ENCODE results near the gene NRARP. TPM values are rescaled to one million over a fixed set of nuclear protein-coding genes. Genes with fewer than 3 reads are reported as not detected.

The NRARP gene
- total RNA-seq, 1 experiment from 2014 or later: 16.9 TPM

DNA sequence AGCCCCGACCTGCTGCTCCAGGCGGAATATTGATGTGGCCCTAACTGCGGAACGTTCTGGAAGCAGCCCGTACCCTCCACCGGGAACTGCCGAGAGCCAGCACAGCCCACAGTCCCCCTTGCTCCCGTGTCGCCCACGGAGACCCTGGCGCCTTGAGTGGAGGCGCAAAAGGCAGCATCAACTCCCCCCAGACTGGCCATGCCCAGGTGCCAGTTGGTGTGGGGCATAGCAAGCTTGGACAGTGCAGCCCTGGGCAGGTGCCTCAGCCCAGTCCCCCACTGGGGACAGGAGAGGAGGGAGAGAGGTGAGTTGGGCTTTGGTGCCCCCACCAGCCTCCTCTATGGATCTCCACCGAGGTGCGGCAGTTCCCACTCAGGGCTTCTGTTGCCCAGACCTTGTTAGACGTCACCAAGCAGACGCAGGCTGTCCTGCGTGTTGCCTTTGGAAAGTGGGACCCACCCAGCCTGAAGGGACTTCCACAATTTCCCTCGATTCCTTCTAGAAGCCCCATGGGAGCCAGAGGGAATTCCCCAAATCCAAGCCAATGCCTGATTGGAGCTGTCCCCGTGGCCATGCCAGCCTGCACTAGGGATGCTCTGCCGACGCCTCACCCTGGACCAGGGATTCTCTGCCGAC lies 19.8 kb upstream of the NRARP start:
- intact Hi-C loops (cut with micrococcal nuclease; ENCODE audit: unreplicated experiment): no loop called here
- DNase-seq (ENCODE audit: low read depth, low spot score): no peak
- Histone ChIP-seq H3K36me3 (ENCODE audit: control insufficient read depth, insufficient read depth, low read length) (no peaks in the 10 kb centered on the region), H3K9me3 (ENCODE audit: control insufficient read depth, insufficient read depth, low read depth, low read length) (no peaks in the 10 kb centered on the region), H3K27me3 (ENCODE audit: control insufficient read depth, insufficient read depth, low read length) (no peaks in the 10 kb centered on the region), H3K27ac (ENCODE audit: low read length) (no peak overlapping the region), H3K4me3 (ENCODE audit: low read depth in 2 of 2, low read length in 2 of 2) (no peak overlapping the region), H3K4me1 (ENCODE audit: control insufficient read depth, insufficient read depth, low read length) (no peaks in the 10 kb centered on the region; the same call in 1 of the 2 replicates)
- CTCF ChIA-PET: no interaction called here
- in situ Hi-C loops (cut with HindIII; ENCODE audit: low pct_unique_long_range_greater_than_20kb, low sequenced_read_pairs): no loop called here
- POLR2A ChIA-PET: no interaction called here
- TF ChIP-seq POLR2AphosphoS5 (IDR thresholded peaks at IDR 0.05; ENCODE audit: low read depth, low read length) (no peak), TCF7L2 (IDR thresholded peaks at IDR 0.05; ENCODE audit: low read depth, low read length) (no peak), SIN3A (IDR thresholded peaks at IDR 0.05; ENCODE audit: borderline replicate concordance, insufficient read depth, low read depth, low read length) (no peak)
- TF ChIP-seq, protein P1, sequence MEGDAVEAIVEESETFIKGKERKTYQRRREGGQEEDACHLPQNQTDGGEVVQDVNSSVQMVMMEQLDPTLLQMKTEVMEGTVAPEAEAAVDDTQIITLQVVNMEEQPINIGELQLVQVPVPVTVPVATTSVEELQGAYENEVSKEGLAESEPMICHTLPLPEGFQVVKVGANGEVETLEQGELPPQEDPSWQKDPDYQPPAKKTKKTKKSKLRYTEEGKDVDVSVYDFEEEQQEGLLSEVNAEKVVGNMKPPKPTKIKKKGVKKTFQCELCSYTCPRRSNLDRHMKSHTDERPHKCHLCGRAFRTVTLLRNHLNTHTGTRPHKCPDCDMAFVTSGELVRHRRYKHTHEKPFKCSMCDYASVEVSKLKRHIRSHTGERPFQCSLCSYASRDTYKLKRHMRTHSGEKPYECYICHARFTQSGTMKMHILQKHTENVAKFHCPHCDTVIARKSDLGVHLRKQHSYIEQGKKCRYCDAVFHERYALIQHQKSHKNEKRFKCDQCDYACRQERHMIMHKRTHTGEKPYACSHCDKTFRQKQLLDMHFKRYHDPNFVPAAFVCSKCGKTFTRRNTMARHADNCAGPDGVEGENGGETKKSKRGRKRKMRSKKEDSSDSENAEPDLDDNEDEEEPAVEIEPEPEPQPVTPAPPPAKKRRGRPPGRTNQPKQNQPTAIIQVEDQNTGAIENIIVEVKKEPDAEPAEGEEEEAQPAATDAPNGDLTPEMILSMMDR (IDR thresholded peaks at IDR 0.05): no peak
- TF ChIP-seq, protein P2, sequence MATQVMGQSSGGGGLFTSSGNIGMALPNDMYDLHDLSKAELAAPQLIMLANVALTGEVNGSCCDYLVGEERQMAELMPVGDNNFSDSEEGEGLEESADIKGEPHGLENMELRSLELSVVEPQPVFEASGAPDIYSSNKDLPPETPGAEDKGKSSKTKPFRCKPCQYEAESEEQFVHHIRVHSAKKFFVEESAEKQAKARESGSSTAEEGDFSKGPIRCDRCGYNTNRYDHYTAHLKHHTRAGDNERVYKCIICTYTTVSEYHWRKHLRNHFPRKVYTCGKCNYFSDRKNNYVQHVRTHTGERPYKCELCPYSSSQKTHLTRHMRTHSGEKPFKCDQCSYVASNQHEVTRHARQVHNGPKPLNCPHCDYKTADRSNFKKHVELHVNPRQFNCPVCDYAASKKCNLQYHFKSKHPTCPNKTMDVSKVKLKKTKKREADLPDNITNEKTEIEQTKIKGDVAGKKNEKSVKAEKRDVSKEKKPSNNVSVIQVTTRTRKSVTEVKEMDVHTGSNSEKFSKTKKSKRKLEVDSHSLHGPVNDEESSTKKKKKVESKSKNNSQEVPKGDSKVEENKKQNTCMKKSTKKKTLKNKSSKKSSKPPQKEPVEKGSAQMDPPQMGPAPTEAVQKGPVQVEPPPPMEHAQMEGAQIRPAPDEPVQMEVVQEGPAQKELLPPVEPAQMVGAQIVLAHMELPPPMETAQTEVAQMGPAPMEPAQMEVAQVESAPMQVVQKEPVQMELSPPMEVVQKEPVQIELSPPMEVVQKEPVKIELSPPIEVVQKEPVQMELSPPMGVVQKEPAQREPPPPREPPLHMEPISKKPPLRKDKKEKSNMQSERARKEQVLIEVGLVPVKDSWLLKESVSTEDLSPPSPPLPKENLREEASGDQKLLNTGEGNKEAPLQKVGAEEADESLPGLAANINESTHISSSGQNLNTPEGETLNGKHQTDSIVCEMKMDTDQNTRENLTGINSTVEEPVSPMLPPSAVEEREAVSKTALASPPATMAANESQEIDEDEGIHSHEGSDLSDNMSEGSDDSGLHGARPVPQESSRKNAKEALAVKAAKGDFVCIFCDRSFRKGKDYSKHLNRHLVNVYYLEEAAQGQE (IDR thresholded peaks at IDR 0.05; ENCODE audit: insufficient read depth in 1 of 2, low read depth in 2 of 2, low read length in 1 of 2): no peak
- BruUV-seq (replicated peaks): no TSS peak
- no peak for ATAC-seq

DNA sequence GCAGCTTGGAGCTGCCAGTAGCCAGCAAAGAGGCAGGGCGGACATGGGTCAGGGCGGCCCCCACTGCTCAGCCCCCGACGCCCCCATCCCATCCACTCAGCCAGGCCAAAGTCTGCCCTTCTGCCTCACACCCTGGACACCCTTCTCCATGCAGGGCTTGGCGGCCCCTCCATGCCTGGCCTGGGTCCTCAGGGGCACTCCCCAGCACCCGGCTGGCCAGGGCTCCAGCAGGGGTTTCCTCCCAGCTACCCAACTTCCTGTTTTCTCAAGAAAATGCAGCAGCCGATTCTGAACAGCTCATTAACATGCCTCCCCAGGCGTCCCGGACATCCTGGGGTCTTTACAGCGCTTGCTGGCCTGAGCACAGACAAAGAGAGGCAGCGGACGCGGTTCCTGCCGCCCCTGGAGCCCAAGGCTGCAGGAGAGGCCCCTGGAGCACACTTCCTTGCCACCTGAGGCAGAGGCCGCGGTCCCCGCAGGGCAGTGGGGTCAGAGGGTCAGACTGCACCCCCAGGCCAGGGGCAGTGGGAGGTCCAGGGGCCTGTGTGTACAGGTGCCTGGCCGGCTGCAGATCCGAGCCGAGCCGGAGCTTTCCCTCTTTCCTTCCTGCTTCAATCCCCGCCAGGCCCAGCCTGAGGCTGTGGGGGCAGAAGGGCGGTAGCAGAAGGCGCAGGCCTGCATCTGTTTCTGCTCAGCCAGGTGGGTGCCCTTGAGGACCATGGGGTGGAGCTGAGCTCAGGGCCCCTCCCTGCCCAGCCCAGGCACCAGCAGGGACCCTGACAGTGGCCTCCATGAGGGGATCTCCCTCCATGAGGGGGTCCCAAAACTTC lies 18.7 kb upstream of the NRARP start:
- BruUV-seq (replicated peaks): no TSS peak
- intact Hi-C loops (cut with micrococcal nuclease; ENCODE audit: unreplicated experiment) (no loop called here), in situ Hi-C loops (cut with HindIII; ENCODE audit: low pct_unique_long_range_greater_than_20kb, low sequenced_read_pairs) (no loop called here)
- no peak for ATAC-seq
- no peak overlapping the region for H3K27ac ChIP-seq (ENCODE audit: low read length)
- ChIA-PET POLR2A (no interaction called here), CTCF (no interaction called here)
- H3K9me3 ChIP-seq (ENCODE audit: control insufficient read depth, insufficient read depth, low read depth, low read length): no peaks in the 10 kb centered on the region
- H3K27me3 ChIP-seq (ENCODE audit: control insufficient read depth, insufficient read depth, low read length): no peaks in the 10 kb centered on the region
- no peaks in the 10 kb centered on the region for H3K36me3 ChIP-seq (ENCODE audit: control insufficient read depth, insufficient read depth, low read length)
- no peaks in the 10 kb centered on the region; the same call in 1 of the 2 replicates for H3K4me1 ChIP-seq (ENCODE audit: control insufficient read depth, insufficient read depth, low read length)
- DNase-seq (ENCODE audit: low read depth, low spot score): no peak
- TF ChIP-seq SIN3A (IDR thresholded peaks at IDR 0.05; ENCODE audit: borderline replicate concordance, insufficient read depth, low read depth, low read length) (no peak), TCF7L2 (IDR thresholded peaks at IDR 0.05; ENCODE audit: low read depth, low read length) (no peak), POLR2AphosphoS5 (IDR thresholded peaks at IDR 0.05; ENCODE audit: low read depth, low read length) (no peak)
- TF ChIP-seq, protein P1 (IDR thresholded peaks at IDR 0.05): no peak
- TF ChIP-seq, protein P2 (IDR thresholded peaks at IDR 0.05; ENCODE audit: insufficient read depth in 1 of 2, low read depth in 2 of 2, low read length in 1 of 2): no peak
- no peak overlapping the region for H3K4me3 ChIP-seq (ENCODE audit: low read depth in 2 of 2, low read length in 2 of 2)
